GM21786 (cell line): Measurements from ENCODE around the gene LOXL4.

ENCODE experiments used
- ATAC-seq: cut with Tn5 transposase; IDR thresholded peaks from one replicate; pipeline ENCODE4 v1.9.1; 2021; ENCODE audit not compliant: unreplicated experiment

Gene LOXL4

GRCh38 chr10:98265403-98266378 lies 2.3 kb downstream of the LOXL4 start:
- ATAC-seq, result no peak

- no peak for ATAC-seq
Measured at GRCh38 chr10:98264378-98265065, 3.5 kb downstream of the LOXL4 start.

DNA sequence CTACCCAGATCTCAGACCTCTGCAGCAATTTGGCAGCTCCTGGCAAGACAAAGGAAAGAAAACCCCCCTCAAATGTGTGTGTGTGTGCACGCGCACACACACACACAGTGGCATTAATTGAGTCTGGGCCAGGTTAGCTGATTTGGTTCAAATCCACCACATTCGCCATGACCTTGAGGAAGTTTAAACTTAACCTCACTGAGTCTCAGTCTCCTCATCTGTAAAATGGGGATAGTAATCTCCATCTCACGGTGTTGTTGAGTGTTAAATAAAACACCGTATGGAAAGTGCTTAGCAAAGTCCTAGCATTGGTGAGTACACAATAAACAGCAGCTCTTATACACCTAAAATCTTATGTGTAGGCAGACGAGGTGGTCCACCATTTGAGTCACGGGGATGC lies 4.9 kb downstream of the LOXL4 start:
- no peak for ATAC-seq

GRCh38 chr10:98262571-98262970 lies 5.4 kb downstream of the LOXL4 start:
- no peak for ATAC-seq

GRCh38 chr10:98261436-98262277 lies 6.3 kb downstream of the LOXL4 start:
- no peak for ATAC-seq

DNA sequence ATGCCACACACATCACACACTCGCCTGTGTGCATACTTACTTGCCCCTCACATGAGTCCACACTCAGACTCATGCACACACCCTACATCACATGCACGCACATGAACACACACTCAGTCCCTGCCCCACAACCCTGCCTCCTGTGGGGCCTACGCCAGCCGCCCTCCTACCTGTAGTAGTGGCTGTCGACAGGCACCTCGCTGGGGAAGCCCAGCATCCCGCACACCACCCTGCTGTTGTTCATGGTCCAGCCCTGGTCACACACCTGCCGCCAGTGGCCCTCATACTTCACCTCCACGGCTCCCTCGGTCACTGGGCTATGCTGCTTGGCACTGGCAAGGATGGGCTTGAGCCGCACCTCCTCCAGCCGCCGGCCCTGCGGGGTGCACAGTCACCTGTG lies 7.2 kb downstream of the LOXL4 start:
- no peak for ATAC-seq

DNA sequence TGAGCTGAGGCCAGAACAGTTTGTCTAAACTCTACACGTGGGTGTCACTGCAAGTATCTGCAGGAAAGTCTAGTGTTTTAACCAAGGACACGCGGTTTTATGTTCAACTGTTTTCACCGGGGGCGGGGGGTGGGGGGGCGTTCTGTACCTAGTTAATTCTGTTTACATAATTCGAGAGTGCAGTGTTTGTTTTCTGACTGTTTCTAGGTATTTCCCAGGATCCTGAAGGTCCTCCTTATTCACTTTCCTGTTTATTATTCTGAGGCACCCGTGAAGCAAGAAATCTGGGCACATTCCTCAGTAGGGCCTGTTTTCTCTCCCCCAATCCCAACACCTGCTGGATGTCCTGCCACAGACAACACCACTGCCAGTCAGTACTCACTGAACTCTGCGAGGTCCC lies 7.6 kb downstream of the LOXL4 start:
- ATAC-seq, result no peak

DNA sequence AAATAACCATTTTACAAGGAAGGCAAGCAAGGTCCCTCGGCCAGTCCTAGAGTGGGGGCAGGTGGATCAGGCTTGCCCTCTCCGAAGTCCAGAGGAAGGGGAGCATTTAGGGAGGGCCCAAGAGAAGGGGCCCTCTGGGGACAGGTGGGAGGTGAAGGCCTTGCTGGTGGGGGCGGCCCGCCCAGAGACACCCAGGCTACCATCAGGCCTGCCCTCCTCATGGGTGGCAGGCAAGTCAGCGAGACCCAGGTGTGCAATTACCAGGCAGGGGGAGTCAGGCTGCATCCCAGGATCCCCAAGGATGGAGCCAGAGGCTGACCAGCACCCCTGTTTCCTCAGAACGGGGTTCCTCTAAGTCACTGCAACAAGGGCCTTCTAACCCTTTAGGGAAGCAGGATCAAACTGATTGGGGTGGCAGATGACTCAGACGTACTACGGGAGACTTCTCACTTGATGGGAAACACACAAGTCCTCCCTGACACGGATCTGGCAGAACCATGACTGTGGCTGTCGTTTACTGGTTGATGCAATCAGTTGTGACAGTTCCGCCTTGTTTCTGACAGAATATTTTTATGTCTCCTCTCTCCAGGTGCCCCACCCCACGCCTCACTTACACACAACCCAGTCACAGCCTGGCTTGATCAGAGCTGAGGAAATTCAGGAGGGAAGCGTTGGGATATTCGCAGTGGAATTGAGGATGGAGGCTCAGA lies 8.2 kb downstream of the LOXL4 start:
- no peak for ATAC-seq

GRCh38 chr10:98258683-98259454 lies 9.1 kb downstream of the LOXL4 start:
- no peak for ATAC-seq

DNA sequence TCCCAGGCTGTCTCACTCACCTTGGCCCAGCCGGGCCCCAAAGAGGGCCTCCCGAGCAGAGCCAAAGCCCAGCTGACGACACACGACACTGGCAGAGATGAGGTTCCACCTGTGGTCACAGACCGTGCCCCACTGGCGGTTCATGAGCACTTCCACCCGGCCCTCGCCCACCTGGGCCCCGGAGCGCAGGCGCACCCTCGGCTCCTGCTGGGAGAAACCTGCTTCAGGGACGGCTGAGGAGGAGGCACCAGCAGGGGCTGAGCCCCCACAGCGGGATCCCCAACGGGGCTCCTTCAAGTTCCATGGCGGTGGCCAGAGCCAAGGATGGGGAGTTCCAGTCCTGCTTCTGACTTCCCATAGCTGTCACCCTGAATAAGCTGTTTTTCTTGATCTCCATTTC lies 10.0 kb downstream of the LOXL4 start:
- no peak for ATAC-seq

GRCh38 chr10:98257198-98257597 lies 10.8 kb downstream of the LOXL4 start:
- ATAC-seq, result no peak

GRCh38 chr10:98256692-98257091 lies 11.3 kb downstream of the LOXL4 start:
- ATAC-seq, result no peak

DNA sequence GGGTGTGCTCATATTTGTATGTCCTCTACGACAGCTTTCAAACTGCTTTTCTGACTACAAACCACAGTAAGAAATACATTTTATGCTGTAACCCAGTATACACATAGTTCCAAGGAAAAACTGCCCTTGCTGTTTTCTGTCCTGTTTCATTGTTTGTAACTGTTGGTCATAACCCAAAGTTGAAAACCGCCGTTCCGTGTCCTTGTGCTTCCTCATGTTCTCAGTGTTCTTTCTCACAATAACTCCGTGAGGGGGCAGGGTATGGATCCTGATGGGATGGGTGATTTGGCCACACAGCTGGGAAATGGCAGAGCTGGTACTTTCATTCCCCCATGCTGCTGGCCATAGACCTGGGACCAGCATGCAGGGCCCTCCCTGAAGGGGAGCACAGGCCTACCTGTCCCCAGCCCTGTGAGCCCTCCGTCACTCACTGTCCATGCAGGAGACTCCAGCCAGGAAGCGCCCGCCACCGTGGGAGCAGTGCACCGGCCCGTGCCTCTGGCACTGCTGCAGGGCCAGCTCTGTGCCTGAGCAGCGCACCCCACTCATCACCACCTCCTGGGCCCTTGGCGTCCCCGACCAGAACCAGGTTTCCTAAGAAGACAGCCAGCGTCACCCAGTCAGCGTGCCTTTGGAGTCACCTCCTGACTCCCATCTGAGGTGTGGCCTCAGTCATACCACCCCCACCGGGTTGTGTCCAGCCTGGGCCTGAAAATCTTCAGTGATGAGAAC lies 12.7 kb downstream of the LOXL4 start:
- no peak for ATAC-seq

GRCh38 chr10:98254234-98254974 lies 13.6 kb downstream of the LOXL4 start:
- ATAC-seq, result no peak

- ATAC-seq, result no peak
Measured at GRCh38 chr10:98253499-98253898, 14.5 kb downstream of the LOXL4 start.

DNA sequence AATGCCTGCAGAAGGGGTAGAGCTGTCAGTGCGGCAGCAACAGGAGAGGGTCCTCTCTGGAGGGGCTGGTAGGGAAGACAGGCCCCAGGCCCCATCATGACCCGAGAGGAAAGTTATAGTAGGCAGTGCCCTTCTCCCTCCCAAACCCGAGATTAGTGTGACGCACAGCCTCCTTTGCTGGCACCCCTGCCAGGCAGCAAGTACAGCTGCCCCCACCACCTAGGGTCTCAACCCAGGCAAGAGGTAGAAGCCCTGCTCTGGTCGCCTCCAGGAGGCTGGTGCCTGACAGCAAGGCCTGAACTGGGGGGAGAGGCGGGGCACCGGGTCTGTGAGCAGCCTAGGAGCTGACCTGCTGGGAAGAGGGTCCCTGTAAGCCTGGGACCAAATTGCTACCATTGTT lies 15.5 kb downstream of the LOXL4 start:
- ATAC-seq, result no peak

- no peak for ATAC-seq
Measured at GRCh38 chr10:98251399-98251798, 16.6 kb downstream of the LOXL4 start.

- ATAC-seq, result no peak
Measured at GRCh38 chr10:98249134-98249533, 18.9 kb downstream of the LOXL4 start.

DNA sequence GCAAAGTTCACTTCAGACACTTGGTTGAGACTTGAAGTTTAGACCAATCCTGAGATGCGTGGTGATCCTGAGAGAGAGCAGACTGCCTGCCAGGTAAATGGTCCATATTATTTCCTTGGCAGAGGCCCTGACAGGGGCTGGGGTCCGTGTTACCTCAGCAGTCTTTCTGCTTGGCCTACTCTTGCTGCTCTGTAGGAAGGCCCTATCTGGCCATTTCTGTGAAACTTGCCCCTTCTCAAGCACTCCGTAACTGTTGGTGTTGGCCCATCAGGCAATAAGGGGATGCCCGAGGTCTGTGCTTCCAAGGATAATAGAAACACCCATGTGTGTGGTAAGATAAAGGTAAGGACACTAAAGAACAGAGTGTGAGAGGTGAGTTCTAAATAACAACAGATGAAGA lies 20.0 kb downstream of the LOXL4 start:
- no peak for ATAC-seq
